Stromal cell of bone marrow (primary cell): ENCODE data around the gene ELAVL4.
"Not testable (repeated sequence)": the region's sequence is repeated elsewhere in the genome, so short reads cannot be mapped to it uniquely, and the experiment has no call there.

Source experiments
- DNase-seq: peaks from one replicate; pipeline ENCODE4 v3.0.0-alpha.2; 2012; ENCODE audit warnings: low read depth

ELAVL4 gene

GRCh38 chr1:50126927-50127715, 18.4 kb downstream of the ELAVL4 start:
- DNase-seq, result no peak

- DNase-seq, result no peak
Observed at GRCh38 chr1:50129201-50129600, 20.5 kb downstream of the ELAVL4 start.

GRCh38 chr1:50132347-50132894, 23.7 kb downstream of the ELAVL4 start:
- DNase-seq, result no peak

GRCh38 chr1:50135716-50136115, 27.0 kb downstream of the ELAVL4 start:
- no peak for DNase-seq

GRCh38 chr1:50139339-50140181, 30.8 kb downstream of the ELAVL4 start:
- no peak for DNase-seq

- no peak for DNase-seq
Observed at GRCh38 chr1:50140182-50140447, 31.4 kb downstream of the ELAVL4 start.

- DNase-seq, result no peak
Observed at GRCh38 chr1:50147191-50147850, 38.6 kb downstream of the ELAVL4 start.

- DNase-seq, result no peak
Observed at GRCh38 chr1:50148142-50148923, 39.6 kb downstream of the ELAVL4 start.

- DNase-seq, result no peak
Observed at GRCh38 chr1:50152236-50152635, 43.5 kb downstream of the ELAVL4 start.

- no peak for DNase-seq
Observed at GRCh38 chr1:50155541-50155940, 46.8 kb downstream of the ELAVL4 start.

- DNase-seq, result no peak
Observed at GRCh38 chr1:50156241-50157010, 47.7 kb downstream of the ELAVL4 start.

GRCh38 chr1:50157306-50157941, 48.7 kb downstream of the ELAVL4 start:
- no peak for DNase-seq

- no peak for DNase-seq
Observed at GRCh38 chr1:50158421-50158820, 49.7 kb downstream of the ELAVL4 start.

GRCh38 chr1:50163680-50164079, 55.0 kb downstream of the ELAVL4 start:
- no peak for DNase-seq

GRCh38 chr1:50166351-50166750, 57.6 kb downstream of the ELAVL4 start:
- not testable (repeated sequence) for DNase-seq

GRCh38 chr1:50172299-50172698, 63.6 kb downstream of the ELAVL4 start:
- DNase-seq, result no peak

- DNase-seq, result no peak
Observed at GRCh38 chr1:50174101-50174500, 65.4 kb downstream of the ELAVL4 start.

GRCh38 chr1:50175719-50176639, 67.3 kb downstream of the ELAVL4 start:
- no peak for DNase-seq

- DNase-seq, result no peak
Observed at GRCh38 chr1:50177994-50178393, 69.3 kb downstream of the ELAVL4 start.
